HepG2 (cell line): ENCODE results near the gene EDEM1. TPM values are rescaled to one million over a fixed set of nuclear protein-coding genes. Genes with fewer than 3 reads are reported as not detected.

Experiments used
- ATAC-seq: fragments of 200-7000 bp; cut with Tn5 transposase; 3 replicates; pipeline ENCODE4 v1.9.1; 2020; ENCODE audit warnings: mild to moderate bottlenecking, moderate library complexity
- Bru-seq: library from RNA; stranded (reverse); fragments of 400-500 nt; gene quantifications from one replicate; lab custom pipeline; 2021; lab: Mats Ljungman, UMichigan
- BruChase-seq, 2 experiments: library from RNA; stranded (reverse); fragments of 400-500 nt; gene quantifications; one replicate each; lab custom pipeline; 2021; lab: Mats Ljungman, UMichigan
- BruUV-seq: library from RNA; stranded (reverse); fragments of 400-500 nt; replicated peaks from 2 replicates; lab custom pipeline; 2021; lab: Mats Ljungman, UMichigan
- CTCF ChIA-PET: fragments of 300-600 bp; formaldehyde crosslinking; extraction: SDS; loops from one replicate; lab custom pipeline; 2021; ENCODE audit warnings: low total read pairs, inconsistent platforms, low intra/inter-chr PET ratio; lab: Yijun Ruan, JAX
- POLR2A ChIA-PET: fragments of 350-600 bp; sonication (Branson Sonifier 250); formaldehyde crosslinking; loops from one replicate; lab custom pipeline; 2020; ENCODE audit warnings: antibody characterized with exemption, inconsistent platforms; lab: Yijun Ruan, JAX
- DNase-seq: peaks from one replicate; pipeline ENCODE4 v3.0.0-alpha.2; 2015; ENCODE audit warnings: low spot score
- FAIRE-seq: peaks from 3 replicates; lab custom pipeline; 2011; peaks lifted over from hg19 to GRCh38; lab: Jason Lieb, UNC
- H2AFZ ChIP-seq: one replicate; pipeline ENCODE4 v1.6.1; 2011; ENCODE audit warnings: low read length, inconsistent platforms
- H3K27ac ChIP-seq: fragments of 300-600 bp; 3 replicates; pipeline ENCODE4 v1.8.0; 2011; ENCODE audit warnings: mixed run types, mild to moderate bottlenecking, mixed read lengths, low read length, inconsistent platforms; ENCODE audit not compliant: insufficient read depth; ENCODE audit errors: extremely low read length
- H3K27me3 ChIP-seq, 2 experiments: fragments of 200-600 bp in 1 of 2; 2 replicates in 1 of 2; 3 replicates in 1 of 2; pipeline versions ENCODE4 v1.6.0 to v1.8.0; 2011; ENCODE audit warnings: low read length in 2 of 2, mild to moderate bottlenecking in 2 of 2, moderate library complexity in 2 of 2, inconsistent platforms in 1 of 2; ENCODE audit not compliant: insufficient read depth in 2 of 2, control insufficient read depth in 1 of 2
- H3K36me3 ChIP-seq, 2 experiments: fragments of 200-600 bp in 1 of 2; replicated peaks in 1 of 2; 2 replicates in 1 of 2; 3 replicates in 1 of 2; pipeline versions ENCODE4 v1.5.1 to v1.8.0; 2011; ENCODE audit warnings: low read length in 2 of 2, inconsistent platforms in 1 of 2; ENCODE audit not compliant: insufficient read depth in 2 of 2, control insufficient read depth in 1 of 2
- H3K4me1 ChIP-seq: 2 replicates; pipeline ENCODE4 v1.5.1; 2012; ENCODE audit warnings: low read length, inconsistent platforms; ENCODE audit not compliant: insufficient read depth
- H3K4me2 ChIP-seq: 2 replicates; pipeline ENCODE4 v1.6.0; 2011; ENCODE audit warnings: low read depth, low read length, inconsistent platforms
- H3K4me3 ChIP-seq, 3 experiments: fragments of 200-600 bp in 1 of 3; sonication (generic), shearing (Covaris generic) in 1 of 3; replicated peaks in 1 of 3; 2 replicates each; pipeline ENCODE4 v1.5.1; 2011 to 2016; ENCODE audit warnings: low read length in 3 of 3, inconsistent platforms in 2 of 3, low read depth in 2 of 3, mild to moderate bottlenecking in 2 of 3, control low read depth in 1 of 3, mixed read lengths in 1 of 3; ENCODE audit not compliant: insufficient read depth in 1 of 3
- H3K79me2 ChIP-seq: one replicate; pipeline ENCODE4 v1.6.1; 2011; ENCODE audit warnings: low read length, inconsistent platforms; ENCODE audit not compliant: insufficient read depth
- H3K9ac ChIP-seq: 2 replicates; pipeline ENCODE4 v1.6.0; 2011; ENCODE audit warnings: mild to moderate bottlenecking, low read depth, low read length, inconsistent platforms; ENCODE audit not compliant: insufficient read depth
- H3K9me3 ChIP-seq: 2 replicates; pipeline ENCODE4 v1.5.1; 2012; ENCODE audit warnings: mild to moderate bottlenecking, low read length
- H4K20me1 ChIP-seq: 2 replicates; pipeline ENCODE4 v1.6.0; 2011; ENCODE audit warnings: inconsistent platforms, mild to moderate bottlenecking, low read length, moderate library complexity; ENCODE audit not compliant: insufficient read depth
- ISL2 ChIP-seq: sonication (generic); formaldehyde crosslinking; IDR thresholded peaks from 2 replicates; pipeline ENCODE4 v1.5.0; 2020; ENCODE audit warnings: missing genetic modification reagents
- NFYB ChIP-seq: sonication (generic); formaldehyde crosslinking; IDR thresholded peaks from 2 replicates; pipeline ENCODE4 v1.4.0; 2020; ENCODE audit warnings: missing genetic modification reagents
- RARA ChIP-seq: IDR thresholded peaks from 2 replicates; pipeline ENCODE4 v1.6.1; 2016; ENCODE audit warnings: missing genetic modification reagents, missing compliant biosample characterization
- YY1 ChIP-seq: IDR thresholded peaks from 2 replicates; pipeline ENCODE4 v1.6.1; 2011; ENCODE audit warnings: low read length, low read depth, moderate library complexity, mild to moderate bottlenecking; ENCODE audit not compliant: insufficient read depth, insufficient replicate concordance
- ZNF12 ChIP-seq: sonication (generic); formaldehyde crosslinking; IDR thresholded peaks from 2 replicates; pipeline ENCODE4 v1.5.0; 2020; ENCODE audit warnings: missing genetic modification reagents
- ZNF124 ChIP-seq: sonication (generic); formaldehyde crosslinking; IDR thresholded peaks from 2 replicates; pipeline ENCODE4 v1.4.0; 2020; ENCODE audit warnings: missing genetic modification reagents
- ZNF296 ChIP-seq: sonication (generic); formaldehyde crosslinking; conservative IDR thresholded peaks from 2 replicates; pipeline ENCODE4 v1.5.0; 2020; ENCODE audit warnings: mild to moderate bottlenecking, missing genetic modification reagents
- ZNF331 ChIP-seq: sonication (generic); formaldehyde crosslinking; IDR thresholded peaks from 2 replicates; pipeline ENCODE4 v1.4.0; 2020; ENCODE audit warnings: missing genetic modification reagents
- ZNF790 ChIP-seq: sonication (generic); formaldehyde crosslinking; IDR thresholded peaks from 2 replicates; pipeline ENCODE4 v1.8.0; 2022; ENCODE audit warnings: missing genetic modification reagents, mild to moderate bottlenecking, borderline replicate concordance
- ZSCAN22 ChIP-seq: sonication (generic); formaldehyde crosslinking; IDR thresholded peaks from 2 replicates; pipeline ENCODE4 v1.4.0; 2020; ENCODE audit warnings: mild to moderate bottlenecking, missing genetic modification reagents
- WGBS: methylation state at CpG from one replicate; pipeline ENCODE4 v1.1.6; 2017; ENCODE audit warnings: low lambda C conversion rate; 5-methylcytosine and 5-hydroxymethylcytosine counted together
- in situ Hi-C: cut with HindIII; loops from 2 replicates; pipeline ENCODE4 v1.10.0; 2017; ENCODE audit warnings: low pct_unique_long_range_greater_than_20kb; ENCODE audit not compliant: extremely low pct_ligation_motif_present
- intact Hi-C: fragments of 100-400 bp; cut with micrococcal nuclease; formaldehyde crosslinking; loops from one replicate; pipeline ENCODE4 v1.10.0; 2022; ENCODE audit not compliant: unreplicated experiment
- long read RNA-seq, 2 experiments: library from RNA in 1 of 2; library from polyadenylated mRNA in 1 of 2; stranded (forward) in 1 of 2; unstranded in 1 of 2; transcript quantifications; one replicate each; pipeline ENCODE4 v2.0.0, GENCODE V29; 2019 to 2022
- polyA minus RNA-seq, 3 experiments: library from RNA; depleted of rRNA, polyadenylated mRNA; stranded (reverse); fragments of >200 nt; gene quantifications; 2 replicates each; pipeline ENCODE4 v1.2.3, GENCODE V29; 2011; ENCODE audit warnings: low replicate concordance in 1 of 3
- polyA plus RNA-seq, 8 experiments: library from polyadenylated mRNA; depleted of rRNA in 3 of 8; stranded (reverse) in 7 of 8; unstranded in 1 of 8; fragments of >200 nt; fragmentation: Illumina TruSeq in 4 of 8; extraction: Trizol in 4 of 8; gene quantifications; 2 replicates each; pipeline versions ENCODE4 v1.2.1 to v1.2.3, GENCODE V29; 2011 to 2016; ENCODE audit warnings: low read depth in 4 of 8, missing spikeins in 1 of 8, mixed read lengths in 1 of 8; ENCODE audit not compliant: insufficient read depth in 1 of 8
- total RNA-seq, 5 experiments: library from RNA; depleted of rRNA; stranded (reverse); fragments of >200 nt; fragmentation: Illumina TruSeq; extraction: Trizol; gene quantifications; 2 replicates each; pipeline ENCODE4 v1.2.3, GENCODE V29; 2016; ENCODE audit warnings: low read depth in 1 of 5
- TF ChIP-seq, protein P1 (sequence below): sonication (generic); formaldehyde crosslinking; IDR thresholded peaks from 2 replicates; pipeline ENCODE4 v1.4.0; 2020; ENCODE audit warnings: missing genetic modification reagents
- TF ChIP-seq, protein P2 (sequence below): sonication (generic); formaldehyde crosslinking; conservative IDR thresholded peaks from 2 replicates; pipeline ENCODE4 v1.4.0; 2020; ENCODE audit warnings: missing genetic modification reagents

The EDEM1 gene
- total RNA-seq (2016; rRNA removed; fragmentation: Illumina TruSeq; extraction: Trizol) = 13.8 and 14.3 TPM in 2 replicates
- 8.5 and 9.0 TPM in 2 replicates for total RNA-seq (2016; cell fraction: cytosol; rRNA removed; fragmentation: Illumina TruSeq; extraction: Trizol; ENCODE audit: low read depth)
- total RNA-seq (2016; cell fraction: insoluble cytoplasmic fraction; rRNA removed; fragmentation: Illumina TruSeq; extraction: Trizol) = 13.5 and 14.4 TPM in 2 replicates
- 15.4 and 16.6 TPM in 2 replicates for total RNA-seq (2016; cell fraction: membrane; rRNA removed; fragmentation: Illumina TruSeq; extraction: Trizol)
- total RNA-seq (2016; cell fraction: nucleus; rRNA removed; fragmentation: Illumina TruSeq; extraction: Trizol) = 22.3 and 25.8 TPM in 2 replicates
- polyA plus RNA-seq (2011; rRNA removed) = 25.8 and 28.0 TPM in 2 replicates
- 10.4 and 18.5 TPM in 2 replicates for polyA plus RNA-seq (2011; cell fraction: cytosol; rRNA removed)
- polyA plus RNA-seq (2011; cell fraction: nucleus; rRNA removed) = 23.8 and 36.5 TPM in 2 replicates
- polyA plus RNA-seq (2012) = 16.8 and 17.3 TPM in 2 replicates
- 3.5 and 4.9 TPM in 2 replicates for polyA plus RNA-seq (2016; cell fraction: cytosol; fragmentation: Illumina TruSeq; extraction: Trizol; ENCODE audit: low read depth)
- 11.7 and 12.6 TPM in 2 replicates for polyA plus RNA-seq (2016; cell fraction: insoluble cytoplasmic fraction; fragmentation: Illumina TruSeq; extraction: Trizol; ENCODE audit: low read depth)
- 7.5 and 8.7 TPM in 2 replicates for polyA plus RNA-seq (2016; cell fraction: membrane; fragmentation: Illumina TruSeq; extraction: Trizol; ENCODE audit: low read depth)
- polyA plus RNA-seq (2016; cell fraction: nucleus; fragmentation: Illumina TruSeq; extraction: Trizol; ENCODE audit: insufficient read depth, low read depth) = 40.1 and 42.7 TPM in 2 replicates
- polyA minus RNA-seq (2011; rRNA and poly(A)+ RNA removed; ENCODE audit: low replicate concordance) = 27.3 TPM in 2 replicates
- polyA minus RNA-seq (2011; cell fraction: cytosol; rRNA and poly(A)+ RNA removed) = 22.4 and 27.4 TPM in 2 replicates
- polyA minus RNA-seq (2011; cell fraction: nucleus; rRNA and poly(A)+ RNA removed) = 61.4 and 62.2 TPM in 2 replicates
- Bru-seq, nascent RNA = percentile 94 among the genes with signal in this experiment
- percentile 96 among the genes with signal in this experiment for BruChase-seq, experiment 1, labeled RNA remaining after a 6-hour chase
- percentile 97 among the genes with signal in this experiment for BruChase-seq, experiment 2, labeled RNA remaining after a 2-hour chase
- long read RNA-seq, experiment 1, partial matches to known transcripts = 0 of 14 reads
- long read RNA-seq, experiment 1, other reads (novel, unspliced or antisense) = 14 of 14 reads
- long read RNA-seq, experiment 2, full-length matches to known transcripts = 9 of 36 reads
- long read RNA-seq, experiment 2, partial matches to known transcripts = 1 of 36 reads
- long read RNA-seq, experiment 2, other reads (novel, unspliced or antisense) = 26 of 36 reads

DNA sequence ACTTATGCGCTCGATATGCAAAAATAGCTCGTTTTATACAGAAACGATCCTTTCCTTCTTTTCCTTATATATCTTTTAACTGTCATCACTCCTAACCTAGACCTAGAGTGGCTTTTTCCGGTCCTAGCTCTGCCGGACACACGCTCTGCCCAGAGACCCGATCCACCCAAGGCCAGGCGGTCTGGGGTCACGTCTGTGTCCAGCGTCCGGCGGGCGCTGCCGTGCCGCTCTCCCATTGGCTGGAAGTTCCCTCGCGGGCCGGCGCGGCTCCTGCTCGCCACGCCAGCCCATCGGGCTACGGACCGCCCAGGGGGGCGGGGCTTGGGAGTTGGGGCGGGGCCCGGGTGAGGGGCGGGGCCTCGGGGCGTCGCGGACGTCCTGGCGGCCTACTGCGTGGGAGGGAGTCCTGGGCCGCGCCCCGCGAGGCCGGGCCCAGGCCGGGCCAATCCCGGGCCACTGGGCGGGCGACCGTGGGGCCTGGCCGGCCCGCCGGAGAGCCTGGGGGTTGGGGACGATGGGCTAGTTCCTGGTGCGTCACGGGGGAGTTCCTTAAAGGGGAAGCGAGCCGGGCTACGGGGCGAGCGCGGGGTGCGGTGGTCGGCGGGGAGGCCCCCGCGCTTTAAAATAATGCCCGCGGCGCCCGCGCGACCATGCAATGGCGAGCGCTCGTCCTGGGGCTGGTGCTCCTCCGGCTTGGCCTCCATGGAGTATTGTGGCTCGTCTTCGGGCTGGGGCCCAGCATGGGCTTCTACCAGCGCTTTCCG, at the start of gene EDEM1:
Gene EDEM1, plus strand, starts transcription at position 552 of the 764 bp plus-strand sequence. Its CDS starts 99 bp downstream, at position 651.
- WGBS = under 1% methylated on average over 14 of the region's 78 CpGs
- peaks cover 0 to 9% of the 10 kb centered on the region in 2 experiments; a peak in 1 of 5 replicates for H3K36me3 ChIP-seq
- H3K9me3 ChIP-seq = no peaks in the 10 kb centered on the region
- peaks cover 51% of the 10 kb centered on the region for H3K79me2 ChIP-seq
- peak within 1 kb of the TSS; percentile 76 to 99 (median 90) for H3K4me3 ChIP-seq
- DNase-seq (peak; percentile 88), FAIRE-seq (no peak), ATAC-seq (peak; percentile 96)
- peak within 1 kb of the TSS; percentile 98 for H3K4me2 ChIP-seq
- ChIA-PET POLR2A (interaction anchor here (1.0 to 2.2 kb wide), 5 partner anchors 11 to 64 kb away, joined by 3 to 20 read pairs (median 6); no protein-coding TSS in a partner anchor), CTCF (no interaction called here)
- in situ Hi-C loops = loop anchor here (5.0 kb wide), 1 partner anchor 65 kb away; the partner anchor contains the start of gene ARL8B
- peaks cover 17% of the 10 kb centered on the region; the same call in 1 of the 2 replicates for H4K20me1 ChIP-seq
- H2AFZ ChIP-seq = peak within 1 kb of the TSS; percentile 45
- peak within 1 kb of the TSS; percentile 96 for H3K9ac ChIP-seq
- no peaks in the 10 kb centered on the region; a peak in 1 of 5 replicates for H3K27me3 ChIP-seq
- H3K27ac ChIP-seq = peak within 1 kb of the TSS; percentile 89
- no TSS peak for BruUV-seq
- intact Hi-C loops = loop anchor here (1.0 to 10.0 kb wide), 3 partner anchors 49 to 203 kb away; partner anchors contain the start of gene ARL8B
- H3K4me1 ChIP-seq = peaks cover 41% of the 10 kb centered on the region
- TF ChIP-seq ZNF296 (CRISPR knock-in tag) (0 out of 2 replicates have a peak, but pooled peaks have one; percentile 38), ZNF790 (CRISPR knock-in tag) (peak; percentile 67; the same call in 1 of the 2 replicates), ZNF331 (peak; percentile 56), ISL2 (CRISPR knock-in tag) (peak; percentile 29; the same call in 1 of the 2 replicates), NFYB (CRISPR knock-in tag) (peak; percentile 79), ZNF12 (CRISPR knock-in tag) (0 out of 2 replicates have a peak, but pooled peaks have one; percentile 21), ZNF124 (CRISPR knock-in tag) (no peak; the same call in 1 of the 2 replicates), ZSCAN22 (CRISPR knock-in tag) (no peak), RARA (peak; percentile 63), YY1 (peak; percentile 5)
- TF ChIP-seq, protein P1, sequence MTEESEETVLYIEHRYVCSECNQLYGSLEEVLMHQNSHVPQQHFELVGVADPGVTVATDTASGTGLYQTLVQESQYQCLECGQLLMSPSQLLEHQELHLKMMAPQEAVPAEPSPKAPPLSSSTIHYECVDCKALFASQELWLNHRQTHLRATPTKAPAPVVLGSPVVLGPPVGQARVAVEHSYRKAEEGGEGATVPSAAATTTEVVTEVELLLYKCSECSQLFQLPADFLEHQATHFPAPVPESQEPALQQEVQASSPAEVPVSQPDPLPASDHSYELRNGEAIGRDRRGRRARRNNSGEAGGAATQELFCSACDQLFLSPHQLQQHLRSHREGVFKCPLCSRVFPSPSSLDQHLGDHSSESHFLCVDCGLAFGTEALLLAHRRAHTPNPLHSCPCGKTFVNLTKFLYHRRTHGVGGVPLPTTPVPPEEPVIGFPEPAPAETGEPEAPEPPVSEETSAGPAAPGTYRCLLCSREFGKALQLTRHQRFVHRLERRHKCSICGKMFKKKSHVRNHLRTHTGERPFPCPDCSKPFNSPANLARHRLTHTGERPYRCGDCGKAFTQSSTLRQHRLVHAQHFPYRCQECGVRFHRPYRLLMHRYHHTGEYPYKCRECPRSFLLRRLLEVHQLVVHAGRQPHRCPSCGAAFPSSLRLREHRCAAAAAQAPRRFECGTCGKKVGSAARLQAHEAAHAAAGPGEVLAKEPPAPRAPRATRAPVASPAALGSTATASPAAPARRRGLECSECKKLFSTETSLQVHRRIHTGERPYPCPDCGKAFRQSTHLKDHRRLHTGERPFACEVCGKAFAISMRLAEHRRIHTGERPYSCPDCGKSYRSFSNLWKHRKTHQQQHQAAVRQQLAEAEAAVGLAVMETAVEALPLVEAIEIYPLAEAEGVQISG (CRISPR knock-in tag) = peak; percentile 54
- TF ChIP-seq, protein P2, sequence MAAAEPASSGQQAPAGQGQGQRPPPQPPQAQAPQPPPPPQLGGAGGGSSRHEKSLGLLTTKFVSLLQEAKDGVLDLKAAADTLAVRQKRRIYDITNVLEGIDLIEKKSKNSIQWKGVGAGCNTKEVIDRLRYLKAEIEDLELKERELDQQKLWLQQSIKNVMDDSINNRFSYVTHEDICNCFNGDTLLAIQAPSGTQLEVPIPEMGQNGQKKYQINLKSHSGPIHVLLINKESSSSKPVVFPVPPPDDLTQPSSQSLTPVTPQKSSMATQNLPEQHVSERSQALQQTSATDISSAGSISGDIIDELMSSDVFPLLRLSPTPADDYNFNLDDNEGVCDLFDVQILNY (CRISPR knock-in tag) = 0 out of 2 replicates have a peak, but pooled peaks have one; percentile 45
